ENCODE measurements around the gene MAP7D2. TPM values are rescaled to one million over a fixed set of nuclear protein-coding genes. Genes with fewer than 3 reads are reported as not detected.

MAP7D2 gene
- total and polyA plus RNA-seq, 3 experiments from 2014 or later = 0.12 to 0.53 (median 0.28) TPM

GRCh38 chrX:19972984-19973383, 143.7 kb downstream of the MAP7D2 start:
- ChIA-PET CTCF (no interaction called here), POLR2A (no interaction called here)
- H3K9me3 Mint-ChIP-seq = peaks cover 0 to 3% (median 0%) of the 10 kb centered on the region in 5 donors
- Histone ChIP-seq H3K36me3 (ENCODE audit: insufficient read depth, low read length) (no peaks in the 10 kb centered on the region), H3K4me3 (ENCODE audit: low read length) (no peak overlapping the region), H3K27ac (ENCODE audit: low read depth, low read length) (no peak overlapping the region), H3K9me3 (ENCODE audit: low read length) (no peaks in the 10 kb centered on the region), H3K27me3 (ENCODE audit: insufficient read depth, low read length, poor library complexity, severe bottlenecking) (no peaks in the 10 kb centered on the region), H3K4me1 (ENCODE audit: insufficient read depth, low read length) (no peaks in the 10 kb centered on the region)
- H3K4me3 Mint-ChIP-seq = no peak overlapping the region
- H3K27ac Mint-ChIP-seq = no peak overlapping the region
- DNase-seq = no peak
- H3K27me3 Mint-ChIP-seq = no peaks in the 10 kb centered on the region
- H3K4me1 Mint-ChIP-seq = peaks cover 11 to 32% (median 23%) of the 10 kb centered on the region in 3 donors
- peaks cover 2 to 15% (median 11%) of the 10 kb centered on the region in 3 donors for H3K36me3 Mint-ChIP-seq

GRCh38 chrX:19968276-19968675, 148.4 kb downstream of the MAP7D2 start:
- Mint-ChIP-seq H3K27me3 (peaks cover 0 to 3% of the 10 kb centered on the region in 2 donors), H3K27ac (no peak overlapping the region), H3K4me1 (peaks cover 0 to 22% (median 1%) of the 10 kb centered on the region in 3 donors), H3K9me3 (no peaks in the 10 kb centered on the region), H3K36me3 (peaks cover 12 to 37% (median 14%) of the 10 kb centered on the region in 3 donors), H3K4me3 (no peak overlapping the region)
- Histone ChIP-seq H3K9me3 (ENCODE audit: low read length) (no peaks in the 10 kb centered on the region), H3K27me3 (ENCODE audit: insufficient read depth, low read length, poor library complexity, severe bottlenecking) (no peaks in the 10 kb centered on the region), H3K36me3 (ENCODE audit: insufficient read depth, low read length) (peaks cover 5% of the 10 kb centered on the region), H3K4me1 (ENCODE audit: insufficient read depth, low read length) (no peaks in the 10 kb centered on the region), H3K4me3 (ENCODE audit: low read length) (no peak overlapping the region), H3K27ac (ENCODE audit: low read depth, low read length) (no peak overlapping the region)
- ChIA-PET POLR2A (no interaction called here), CTCF (no interaction called here)
- no peak for DNase-seq

DNA sequence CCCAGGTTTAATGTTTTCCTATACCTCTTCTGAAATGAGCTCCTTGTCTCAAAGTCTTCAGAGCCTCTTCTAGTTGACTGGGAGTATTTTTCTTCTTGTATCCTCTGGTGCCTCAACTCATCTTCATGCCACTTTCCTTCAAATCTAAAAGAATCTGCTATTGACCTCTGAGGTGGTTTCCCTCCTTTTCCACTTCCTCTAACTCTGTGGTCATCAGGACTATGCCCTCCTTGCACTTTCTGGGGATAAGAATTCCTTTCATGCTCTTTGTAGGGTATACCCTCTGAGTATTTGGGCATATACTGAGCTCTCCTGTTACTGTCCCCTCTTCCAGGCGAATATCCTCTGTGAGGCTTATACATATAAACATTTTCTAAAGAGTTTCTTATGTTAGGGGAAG, 150.7 kb downstream of the MAP7D2 start:
- ChIA-PET CTCF (no interaction called here), POLR2A (no interaction called here)
- Mint-ChIP-seq H3K36me3 (peaks cover 12 to 45% (median 14%) of the 10 kb centered on the region in 3 donors), H3K9me3 (no peaks in the 10 kb centered on the region), H3K4me3 (no peak overlapping the region), H3K27ac (peak overlapping the region in 2 of 8 donors; percentile 30 to 78), H3K4me1 (peaks cover 0 to 13% (median 0%) of the 10 kb centered on the region in 3 donors), H3K27me3 (peaks cover 0 to 3% of the 10 kb centered on the region in 2 donors)
- no peaks in the 10 kb centered on the region for H3K4me1 ChIP-seq (ENCODE audit: insufficient read depth, low read length)
- H3K36me3 ChIP-seq (ENCODE audit: insufficient read depth, low read length) = peaks cover 5% of the 10 kb centered on the region
- no peaks in the 10 kb centered on the region for H3K27me3 ChIP-seq (ENCODE audit: insufficient read depth, low read length, poor library complexity, severe bottlenecking)
- no peak for DNase-seq
- no peak overlapping the region for H3K27ac ChIP-seq (ENCODE audit: low read depth, low read length)
- no peak overlapping the region for H3K4me3 ChIP-seq (ENCODE audit: low read length)
- no peaks in the 10 kb centered on the region for H3K9me3 ChIP-seq (ENCODE audit: low read length)

- DNase-seq = no peak
- CTCF ChIA-PET = no interaction called here
- H3K9me3 Mint-ChIP-seq = no peaks in the 10 kb centered on the region
Observed at GRCh38 chrX:19964017-19964710, 152.5 kb downstream of the MAP7D2 start.

GRCh38 chrX:19960913-19961312, 155.8 kb downstream of the MAP7D2 start:
- Histone ChIP-seq H3K27ac (ENCODE audit: low read depth, low read length) (no peak overlapping the region), H3K4me3 (ENCODE audit: low read length) (no peak overlapping the region), H3K27me3 (ENCODE audit: insufficient read depth, low read length, poor library complexity, severe bottlenecking) (no peaks in the 10 kb centered on the region), H3K4me1 (ENCODE audit: insufficient read depth, low read length) (no peaks in the 10 kb centered on the region), H3K36me3 (ENCODE audit: insufficient read depth, low read length) (peaks cover 5% of the 10 kb centered on the region), H3K9me3 (ENCODE audit: low read length) (no peaks in the 10 kb centered on the region)
- H3K4me3 Mint-ChIP-seq = no peak overlapping the region
- no peaks in the 10 kb centered on the region for H3K9me3 Mint-ChIP-seq
- ChIA-PET POLR2A (no interaction called here), CTCF (interaction anchor here (1.3 kb wide), 1 partner anchor 12 kb away, joined by 3 read pairs; no protein-coding TSS in a partner anchor)
- H3K27me3 Mint-ChIP-seq = peaks cover 0 to 1% of the 10 kb centered on the region in 2 donors
- H3K36me3 Mint-ChIP-seq = peaks cover 4 to 30% (median 7%) of the 10 kb centered on the region in 3 donors
- peaks cover 0 to 12% (median 0%) of the 10 kb centered on the region in 3 donors for H3K4me1 Mint-ChIP-seq
- DNase-seq = no peak
- H3K27ac Mint-ChIP-seq = no peak overlapping the region

More at GRCh38 chrX:19964017-19964710, 152.5 kb downstream of the MAP7D2 start:
- Histone ChIP-seq H3K9me3 (ENCODE audit: low read length) (no peaks in the 10 kb centered on the region), H3K27ac (ENCODE audit: low read depth, low read length) (no peak overlapping the region), H3K36me3 (ENCODE audit: insufficient read depth, low read length) (peaks cover 5% of the 10 kb centered on the region), H3K4me3 (ENCODE audit: low read length) (no peak overlapping the region), H3K4me1 (ENCODE audit: insufficient read depth, low read length) (no peaks in the 10 kb centered on the region), H3K27me3 (ENCODE audit: insufficient read depth, low read length, poor library complexity, severe bottlenecking) (no peaks in the 10 kb centered on the region)
- Mint-ChIP-seq H3K27ac (peak overlapping the region in 1 of 8 donors; percentile 8), H3K4me1 (peaks cover 0 to 16% (median 0%) of the 10 kb centered on the region in 3 donors), H3K27me3 (peaks cover 0 to 3% of the 10 kb centered on the region in 2 donors), H3K36me3 (peaks cover 12 to 43% (median 14%) of the 10 kb centered on the region in 3 donors), H3K4me3 (no peak overlapping the region)
- POLR2A ChIA-PET = no interaction called here

GRCh38 chrX:19958552-19959486, 157.9 kb downstream of the MAP7D2 start:
- CTCF ChIA-PET = no interaction called here
- Histone ChIP-seq H3K4me3 (ENCODE audit: low read length) (no peak overlapping the region), H3K36me3 (ENCODE audit: insufficient read depth, low read length) (no peaks in the 10 kb centered on the region), H3K4me1 (ENCODE audit: insufficient read depth, low read length) (no peaks in the 10 kb centered on the region), H3K27ac (ENCODE audit: low read depth, low read length) (no peak overlapping the region), H3K9me3 (ENCODE audit: low read length) (no peaks in the 10 kb centered on the region), H3K27me3 (ENCODE audit: insufficient read depth, low read length, poor library complexity, severe bottlenecking) (no peaks in the 10 kb centered on the region)
- POLR2A ChIA-PET = no interaction called here
- Mint-ChIP-seq H3K4me1 (peaks cover 0 to 4% (median 0%) of the 10 kb centered on the region in 3 donors), H3K9me3 (no peaks in the 10 kb centered on the region), H3K36me3 (peaks cover 0 to 26% (median 0%) of the 10 kb centered on the region in 3 donors), H3K27me3 (peaks cover 0 to 1% of the 10 kb centered on the region in 2 donors), H3K27ac (no peak overlapping the region), H3K4me3 (no peak overlapping the region)
- no peak for DNase-seq

DNA sequence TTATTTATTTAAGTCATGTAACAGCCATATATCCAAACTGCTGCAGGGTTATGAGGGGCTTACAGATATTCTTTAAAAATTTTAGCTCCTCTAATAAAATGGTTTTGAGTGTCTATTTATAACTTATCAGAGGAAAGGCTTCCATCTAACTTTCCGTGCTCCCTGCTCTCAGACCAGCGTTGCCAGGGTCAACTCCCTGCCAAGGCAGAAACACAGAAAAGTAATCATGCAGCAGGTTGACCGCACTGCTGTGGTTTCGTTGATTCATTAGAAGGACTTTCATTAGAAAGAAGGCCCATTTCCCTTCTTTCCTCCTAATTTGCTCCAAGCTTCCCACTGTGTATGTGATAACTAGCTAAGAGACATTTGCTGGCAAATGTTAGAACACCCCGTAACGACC, 159.8 kb downstream of the MAP7D2 start:
- Mint-ChIP-seq H3K27ac (no peak overlapping the region), H3K27me3 (no peaks in the 10 kb centered on the region), H3K9me3 (no peaks in the 10 kb centered on the region), H3K36me3 (peaks cover 0 to 33% (median 3%) of the 10 kb centered on the region in 3 donors), H3K4me1 (peaks cover 0 to 4% (median 0%) of the 10 kb centered on the region in 3 donors), H3K4me3 (no peak overlapping the region)
- Histone ChIP-seq H3K27ac (ENCODE audit: low read depth, low read length) (no peak overlapping the region), H3K4me1 (ENCODE audit: insufficient read depth, low read length) (no peaks in the 10 kb centered on the region), H3K9me3 (ENCODE audit: low read length) (no peaks in the 10 kb centered on the region), H3K4me3 (ENCODE audit: low read length) (no peak overlapping the region), H3K36me3 (ENCODE audit: insufficient read depth, low read length) (no peaks in the 10 kb centered on the region), H3K27me3 (ENCODE audit: insufficient read depth, low read length, poor library complexity, severe bottlenecking) (no peaks in the 10 kb centered on the region)
- ChIA-PET POLR2A (no interaction called here), CTCF (interaction anchor here (1.2 kb wide), 1 partner anchor 8 kb away, joined by 3 read pairs; no protein-coding TSS in a partner anchor)
- DNase-seq = no peak

Data from CD8-positive, alpha-beta memory T cell (primary cell).